HPDE6-E6E7 (cell line): ENCODE data around the gene GRIFIN.

Experiments
- DNase-seq: peaks from one replicate; pipeline ENCODE4 v3.0.0; 2011; ENCODE audit warnings: missing footprints; ENCODE audit errors: extremely low spot score

Gene GRIFIN

GRCh38 chr7:2433713-2434550 is 42.3 kb downstream of the GRIFIN start:
- no peak for DNase-seq

GRCh38 chr7:2432910-2433712 is 43.1 kb downstream of the GRIFIN start:
- no peak for DNase-seq

GRCh38 chr7:2431260-2431867 is 44.8 kb downstream of the GRIFIN start:
- no peak for DNase-seq

- no peak for DNase-seq
Observed at GRCh38 chr7:2425749-2426148, 50.4 kb downstream of the GRIFIN start.
